Activated CD4-positive, alpha-beta T cell treated with anti-CD3 and anti-CD28 coated beads, Interleukin-2, amount 10 ng/mL, durations not matched to agents 7 days and 5 days (primary cell): ENCODE measurements around the gene ELK4. TPM values are rescaled to one million over a fixed set of nuclear protein-coding genes. Genes with fewer than 3 reads are reported as not detected.

ENCODE experiments used
- CTCF ChIA-PET: fragments of 350-600 bp; sonication (Branson Sonifier 250); formaldehyde crosslinking; loops from one replicate; lab custom pipeline; 2021; ENCODE audit warnings: antibody characterized with exemption; lab: Charles Lee
- POLR2A ChIA-PET: fragments of 350-600 bp; sonication (Branson Sonifier 250); formaldehyde crosslinking; loops from one replicate; lab custom pipeline; 2021; ENCODE audit warnings: antibody characterized with exemption; lab: Charles Lee
- DNase-seq: peaks from one replicate; pipeline ENCODE4 v3.0.0-alpha.2; 2020
- H3K27ac Mint-ChIP-seq: one replicate; pipeline ENCODE4 v1.8.0; 2021; ENCODE audit warnings: mild to moderate bottlenecking, moderate library complexity, mixed read lengths
- H3K27me3 Mint-ChIP-seq: one replicate; pipeline ENCODE4 v1.8.0; 2021; ENCODE audit warnings: mixed read lengths
- H3K36me3 Mint-ChIP-seq: one replicate; pipeline ENCODE4 v1.8.0; 2021; ENCODE audit warnings: low read depth, mixed read lengths
- H3K4me1 Mint-ChIP-seq: one replicate; pipeline ENCODE4 v1.8.0; 2021; ENCODE audit warnings: mixed read lengths
- H3K4me3 Mint-ChIP-seq: one replicate; pipeline ENCODE4 v1.8.0; 2021; ENCODE audit warnings: mild to moderate bottlenecking, moderate library complexity, mixed read lengths
- H3K9me3 Mint-ChIP-seq: one replicate; pipeline ENCODE4 v1.8.0; 2021; ENCODE audit warnings: mixed read lengths
- total RNA-seq, 2 experiments: library from RNA; stranded (reverse); gene quantifications; one replicate each; pipeline ENCODE4 v1.2.3, GENCODE V29; 2021

The ELK4 gene
- total RNA-seq, 2 experiments from 2014 or later = 99.4 to 103 TPM

GRCh38 chr1:205570796-205571537 lies 60.8 kb downstream of the ELK4 start:
- no peaks in the 10 kb centered on the region for H3K9me3 Mint-ChIP-seq
- H3K4me1 Mint-ChIP-seq = peaks cover 2% of the 10 kb centered on the region
- peaks cover 57% of the 10 kb centered on the region for H3K27me3 Mint-ChIP-seq
- DNase-seq = no peak
- no peak overlapping the region for H3K27ac Mint-ChIP-seq
- H3K36me3 Mint-ChIP-seq = no peaks in the 10 kb centered on the region
- H3K4me3 Mint-ChIP-seq = no peak overlapping the region
- ChIA-PET POLR2A (no interaction called here), CTCF (interaction anchor here (1.2 to 3.6 kb wide), 5 partner anchors 9 to 87 kb away, joined by 4 to 13 read pairs (median 4); no protein-coding TSS in a partner anchor)

- no peaks in the 10 kb centered on the region for H3K36me3 Mint-ChIP-seq
- H3K4me1 Mint-ChIP-seq = peaks cover 2% of the 10 kb centered on the region
- CTCF ChIA-PET = interaction anchor here (0.6 to 3.6 kb wide), 9 partner anchors 9 to 91 kb away, joined by 3 to 13 read pairs (median 4); no protein-coding TSS in a partner anchor
- POLR2A ChIA-PET = no interaction called here
- no peak for DNase-seq
- no peak overlapping the region for H3K4me3 Mint-ChIP-seq
- H3K27me3 Mint-ChIP-seq = peaks cover 63% of the 10 kb centered on the region
- H3K27ac Mint-ChIP-seq = no peak overlapping the region
- H3K9me3 Mint-ChIP-seq = no peaks in the 10 kb centered on the region
Measured at GRCh38 chr1:205570173-205570501, 61.7 kb downstream of the ELK4 start.

GRCh38 chr1:205569411-205570172 lies 62.2 kb downstream of the ELK4 start:
- no peaks in the 10 kb centered on the region for H3K9me3 Mint-ChIP-seq
- H3K27me3 Mint-ChIP-seq = peaks cover 64% of the 10 kb centered on the region
- H3K27ac Mint-ChIP-seq = no peak overlapping the region
- no peak overlapping the region for H3K4me3 Mint-ChIP-seq
- no peaks in the 10 kb centered on the region for H3K36me3 Mint-ChIP-seq
- H3K4me1 Mint-ChIP-seq = peaks cover 2% of the 10 kb centered on the region
- DNase-seq = no peak
- CTCF ChIA-PET = interaction anchor here (0.6 to 3.6 kb wide), 9 partner anchors 9 to 91 kb away, joined by 3 to 13 read pairs (median 3); no protein-coding TSS in a partner anchor
- POLR2A ChIA-PET = no interaction called here

- Mint-ChIP-seq H3K9me3 (no peaks in the 10 kb centered on the region), H3K27me3 (peaks cover 70% of the 10 kb centered on the region), H3K36me3 (no peaks in the 10 kb centered on the region), H3K27ac (no peak overlapping the region), H3K4me3 (peak overlapping the region; percentile 32), H3K4me1 (peaks cover 2% of the 10 kb centered on the region)
- POLR2A ChIA-PET = no interaction called here
- DNase-seq = no peak
- CTCF ChIA-PET = interaction anchor here (1.1 to 3.6 kb wide), 5 partner anchors 8 to 90 kb away, joined by 3 to 13 read pairs (median 3); no protein-coding TSS in a partner anchor
Measured at GRCh38 chr1:205568469-205569361, 63.1 kb downstream of the ELK4 start.

GRCh38 chr1:205568135-205568468 lies 63.7 kb downstream of the ELK4 start:
- Mint-ChIP-seq H3K4me1 (peaks cover 2% of the 10 kb centered on the region), H3K36me3 (no peaks in the 10 kb centered on the region), H3K27ac (no peak overlapping the region), H3K27me3 (peaks cover 72% of the 10 kb centered on the region), H3K4me3 (peak overlapping the region; percentile 32), H3K9me3 (no peaks in the 10 kb centered on the region)
- ChIA-PET CTCF (no interaction called here), POLR2A (no interaction called here)
- DNase-seq = no peak

GRCh38 chr1:205567716-205568115 lies 64.1 kb downstream of the ELK4 start:
- Mint-ChIP-seq H3K27me3 (peaks cover 72% of the 10 kb centered on the region), H3K27ac (no peak overlapping the region), H3K36me3 (no peaks in the 10 kb centered on the region), H3K4me1 (peaks cover 2% of the 10 kb centered on the region), H3K9me3 (no peaks in the 10 kb centered on the region), H3K4me3 (no peak overlapping the region)
- DNase-seq = no peak
- POLR2A ChIA-PET = no interaction called here
- CTCF ChIA-PET = no interaction called here

- POLR2A ChIA-PET = no interaction called here
- peaks cover 62% of the 10 kb centered on the region for H3K27me3 Mint-ChIP-seq
- CTCF ChIA-PET = no interaction called here
- H3K36me3 Mint-ChIP-seq = no peaks in the 10 kb centered on the region
- H3K4me1 Mint-ChIP-seq = peaks cover 2% of the 10 kb centered on the region
- H3K4me3 Mint-ChIP-seq = no peak overlapping the region
- no peaks in the 10 kb centered on the region for H3K9me3 Mint-ChIP-seq
- no peak overlapping the region for H3K27ac Mint-ChIP-seq
- no peak for DNase-seq
Measured at GRCh38 chr1:205565799-205566198, 66.0 kb downstream of the ELK4 start.

- Mint-ChIP-seq H3K27me3 (peaks cover 63% of the 10 kb centered on the region), H3K4me3 (no peak overlapping the region), H3K9me3 (no peaks in the 10 kb centered on the region), H3K27ac (no peak overlapping the region), H3K4me1 (peaks cover 2% of the 10 kb centered on the region), H3K36me3 (peaks cover 1% of the 10 kb centered on the region)
- ChIA-PET POLR2A (no interaction called here), CTCF (interaction anchor here (1.2 kb wide), 1 partner anchor 12 kb away, joined by 3 read pairs; no protein-coding TSS in a partner anchor)
- DNase-seq = no peak
Measured at GRCh38 chr1:205563927-205564441, 67.8 kb downstream of the ELK4 start.

- H3K27ac Mint-ChIP-seq = no peak overlapping the region
- H3K4me3 Mint-ChIP-seq = no peak overlapping the region
Measured at GRCh38 chr1:205561501-205562203, 70.2 kb downstream of the ELK4 start.

More at GRCh38 chr1:205561501-205562203, 70.2 kb downstream of the ELK4 start:
- DNase-seq = no peak
- Mint-ChIP-seq H3K9me3 (no peaks in the 10 kb centered on the region), H3K36me3 (peaks cover 1% of the 10 kb centered on the region), H3K27me3 (peaks cover 60% of the 10 kb centered on the region), H3K4me1 (no peaks in the 10 kb centered on the region)
- POLR2A ChIA-PET = no interaction called here
- CTCF ChIA-PET = interaction anchor here (0.8 to 1.0 kb wide), 2 partner anchors 8 to 96 kb away, joined by 3 to 7 read pairs; a partner anchor contains a TSS
